Panc1 (cell line): ENCODE results near the gene THBS2. TPM values are rescaled to one million over a fixed set of nuclear protein-coding genes. Genes with fewer than 3 reads are reported as not detected.

Source experiments
- ATAC-seq: fragments of 200-7000 bp; cut with Tn5 transposase; 2 replicates; pipeline ENCODE4 v1.9.1; 2020; ENCODE audit warnings: mild to moderate bottlenecking, moderate library complexity
- BruUV-seq: library from RNA; stranded (reverse); fragments of 400-500 nt; replicated peaks from 2 replicates; lab custom pipeline; 2021; lab: Mats Ljungman, UMichigan
- CTCF ChIA-PET: fragments of 300-600 bp; sonication (Branson Sonifier 250); formaldehyde crosslinking; loops from one replicate; lab custom pipeline; 2022; ENCODE audit warnings: antibody characterized with exemption; lab: Charles Lee
- POLR2A ChIA-PET: fragments of 300-600 bp; sonication (Branson Sonifier 250); formaldehyde crosslinking; loops from one replicate; lab custom pipeline; 2022; ENCODE audit warnings: antibody characterized with exemption; lab: Charles Lee
- DNase-seq: peaks from one replicate; pipeline ENCODE4 v3.0.0-alpha.2; 2010; ENCODE audit warnings: low read depth, low spot score
- H3K27ac ChIP-seq: 2 replicates; pipeline ENCODE4 v1.5.1; 2011; ENCODE audit warnings: mild to moderate bottlenecking, low read length, inconsistent platforms
- H3K27me3 ChIP-seq: fragments of 200-500 bp; sonication (Bioruptor generic); 2 replicates; pipeline ENCODE4 v1.6.0; 2014; ENCODE audit warnings: low read length, inconsistent platforms; ENCODE audit not compliant: control insufficient read depth, insufficient read depth
- H3K36me3 ChIP-seq: fragments of 200-500 bp; sonication (Bioruptor generic); 2 replicates; pipeline ENCODE4 v1.5.1; 2014; ENCODE audit warnings: inconsistent platforms, mild to moderate bottlenecking, low read length, moderate library complexity; ENCODE audit not compliant: control insufficient read depth, insufficient read depth
- H3K4me1 ChIP-seq: 2 replicates; pipeline ENCODE4 v1.5.1; 2011; ENCODE audit warnings: inconsistent platforms, mild to moderate bottlenecking, low read length, moderate library complexity; ENCODE audit not compliant: control insufficient read depth, insufficient read depth
- H3K4me3 ChIP-seq, 2 experiments: 2 replicates each; pipeline ENCODE4 v1.5.1; 2011 to 2012; ENCODE audit warnings: low read depth in 2 of 2, low read length in 2 of 2, mild to moderate bottlenecking in 2 of 2, inconsistent platforms in 1 of 2, moderate library complexity in 1 of 2
- H3K9me3 ChIP-seq: fragments of 200-500 bp; sonication (Bioruptor generic); 2 replicates; pipeline ENCODE4 v1.5.1; 2014; ENCODE audit warnings: low read depth, mild to moderate bottlenecking, inconsistent platforms, low read length, moderate library complexity; ENCODE audit not compliant: control insufficient read depth, insufficient read depth
- POLR2AphosphoS5 ChIP-seq: IDR thresholded peaks from 2 replicates; pipeline ENCODE4 v1.6.1; 2012; ENCODE audit warnings: mild to moderate bottlenecking, low read depth, low read length, moderate library complexity
- SIN3A ChIP-seq: IDR thresholded peaks from 2 replicates; pipeline ENCODE4 v1.6.1; 2012; ENCODE audit warnings: low read depth, mild to moderate bottlenecking, low read length, moderate library complexity, borderline replicate concordance; ENCODE audit not compliant: insufficient read depth
- TCF7L2 ChIP-seq: IDR thresholded peaks from 2 replicates; pipeline ENCODE4 v1.6.1; 2011; ENCODE audit warnings: mild to moderate bottlenecking, low read depth, low read length, inconsistent platforms
- in situ Hi-C: cut with HindIII; loops from 2 replicates; pipeline ENCODE4 v1.10.0; 2016; ENCODE audit warnings: low sequenced_read_pairs, low pct_unique_long_range_greater_than_20kb
- intact Hi-C: fragments of 100-400 bp; cut with micrococcal nuclease; formaldehyde crosslinking; loops from one replicate; pipeline ENCODE4 v1.10.0; 2022; ENCODE audit not compliant: unreplicated experiment
- total RNA-seq: library from RNA; stranded (reverse); gene quantifications from one replicate; pipeline ENCODE4 v1.2.1, GENCODE V29; 2021; ENCODE audit not compliant: unreplicated experiment
- TF ChIP-seq, protein P1 (sequence below): fragments of 450-650 bp; IDR thresholded peaks from 2 replicates; pipeline ENCODE4 v1.5.1; 2017; ENCODE audit warnings: mild to moderate bottlenecking
- TF ChIP-seq, protein P2 (sequence below), 2 experiments: IDR thresholded peaks; 2 replicates each; pipeline ENCODE4 v1.6.1; 2011 to 2012; ENCODE audit warnings: low read depth in 2 of 2, control low read depth in 1 of 2, low read length in 1 of 2, mild to moderate bottlenecking in 1 of 2, moderate library complexity in 1 of 2; ENCODE audit not compliant: insufficient read depth in 1 of 2

THBS2 gene
- total RNA-seq, 1 experiment from 2014 or later: 0.05 TPM

DNA sequence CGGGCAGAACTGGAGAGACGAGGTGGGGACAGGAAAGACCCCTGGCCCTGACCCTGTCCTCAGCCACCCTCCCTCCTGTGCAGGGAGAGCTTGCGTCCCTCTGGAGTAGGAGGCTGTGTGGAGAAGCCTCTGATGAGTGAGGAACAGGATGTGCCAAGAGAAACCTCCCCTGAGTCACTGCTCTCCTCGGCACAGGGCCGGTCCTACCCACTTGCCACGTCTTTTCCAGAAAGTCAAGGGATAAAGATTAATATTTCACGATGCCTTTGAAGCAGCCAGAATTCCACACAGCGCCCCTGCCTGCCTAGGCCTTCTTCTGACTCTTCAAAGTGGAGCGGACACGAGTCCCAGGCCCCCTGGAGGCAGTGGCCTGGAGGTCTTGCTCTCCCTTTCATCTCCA, 34.9 kb upstream of the THBS2 start:
- TF ChIP-seq SIN3A: no peak
- TF ChIP-seq, protein P1, sequence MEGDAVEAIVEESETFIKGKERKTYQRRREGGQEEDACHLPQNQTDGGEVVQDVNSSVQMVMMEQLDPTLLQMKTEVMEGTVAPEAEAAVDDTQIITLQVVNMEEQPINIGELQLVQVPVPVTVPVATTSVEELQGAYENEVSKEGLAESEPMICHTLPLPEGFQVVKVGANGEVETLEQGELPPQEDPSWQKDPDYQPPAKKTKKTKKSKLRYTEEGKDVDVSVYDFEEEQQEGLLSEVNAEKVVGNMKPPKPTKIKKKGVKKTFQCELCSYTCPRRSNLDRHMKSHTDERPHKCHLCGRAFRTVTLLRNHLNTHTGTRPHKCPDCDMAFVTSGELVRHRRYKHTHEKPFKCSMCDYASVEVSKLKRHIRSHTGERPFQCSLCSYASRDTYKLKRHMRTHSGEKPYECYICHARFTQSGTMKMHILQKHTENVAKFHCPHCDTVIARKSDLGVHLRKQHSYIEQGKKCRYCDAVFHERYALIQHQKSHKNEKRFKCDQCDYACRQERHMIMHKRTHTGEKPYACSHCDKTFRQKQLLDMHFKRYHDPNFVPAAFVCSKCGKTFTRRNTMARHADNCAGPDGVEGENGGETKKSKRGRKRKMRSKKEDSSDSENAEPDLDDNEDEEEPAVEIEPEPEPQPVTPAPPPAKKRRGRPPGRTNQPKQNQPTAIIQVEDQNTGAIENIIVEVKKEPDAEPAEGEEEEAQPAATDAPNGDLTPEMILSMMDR: no peak
- no peaks in the 10 kb centered on the region for H3K9me3 ChIP-seq
- H3K4me1 ChIP-seq: no peaks in the 10 kb centered on the region
- no peak for DNase-seq
- no peak for ATAC-seq
- H3K27me3 ChIP-seq: no peaks in the 10 kb centered on the region
- no peaks in the 10 kb centered on the region for H3K36me3 ChIP-seq
- POLR2A ChIA-PET: no interaction called here
- CTCF ChIA-PET: no interaction called here
- H3K4me3 ChIP-seq: no peak overlapping the region
- BruUV-seq: no TSS peak
- intact Hi-C loops (no loop called here), in situ Hi-C loops (no loop called here)
- no peak overlapping the region for H3K27ac ChIP-seq

DNA sequence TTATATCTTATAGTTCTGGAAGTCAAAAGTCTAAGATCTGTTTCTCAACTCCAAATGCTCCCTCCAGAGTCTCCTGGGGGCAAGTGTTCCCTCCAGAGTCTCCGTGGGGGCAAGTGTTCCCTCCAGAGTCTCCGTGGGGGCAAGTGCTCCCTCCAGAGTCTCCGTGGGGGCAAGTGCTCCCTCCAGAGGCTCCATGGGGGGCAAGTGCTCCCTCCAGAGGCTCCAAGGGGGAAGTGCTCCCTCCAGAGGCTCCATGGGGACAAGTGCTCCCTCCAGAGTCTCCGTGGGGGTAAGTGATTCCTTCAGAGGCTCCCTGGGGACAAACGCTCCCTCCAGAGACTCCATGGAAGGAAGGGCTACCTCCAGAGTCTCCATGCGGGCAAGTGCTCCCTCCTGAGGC, 34.0 kb upstream of the THBS2 start:
- Histone ChIP-seq H3K27ac (no peak overlapping the region), H3K9me3 (no peaks in the 10 kb centered on the region), H3K27me3 (no peaks in the 10 kb centered on the region), H3K4me3 (no peak overlapping the region), H3K4me1 (no peaks in the 10 kb centered on the region), H3K36me3 (no peaks in the 10 kb centered on the region)
- in situ Hi-C loops: no loop called here
- TF ChIP-seq, protein P2, sequence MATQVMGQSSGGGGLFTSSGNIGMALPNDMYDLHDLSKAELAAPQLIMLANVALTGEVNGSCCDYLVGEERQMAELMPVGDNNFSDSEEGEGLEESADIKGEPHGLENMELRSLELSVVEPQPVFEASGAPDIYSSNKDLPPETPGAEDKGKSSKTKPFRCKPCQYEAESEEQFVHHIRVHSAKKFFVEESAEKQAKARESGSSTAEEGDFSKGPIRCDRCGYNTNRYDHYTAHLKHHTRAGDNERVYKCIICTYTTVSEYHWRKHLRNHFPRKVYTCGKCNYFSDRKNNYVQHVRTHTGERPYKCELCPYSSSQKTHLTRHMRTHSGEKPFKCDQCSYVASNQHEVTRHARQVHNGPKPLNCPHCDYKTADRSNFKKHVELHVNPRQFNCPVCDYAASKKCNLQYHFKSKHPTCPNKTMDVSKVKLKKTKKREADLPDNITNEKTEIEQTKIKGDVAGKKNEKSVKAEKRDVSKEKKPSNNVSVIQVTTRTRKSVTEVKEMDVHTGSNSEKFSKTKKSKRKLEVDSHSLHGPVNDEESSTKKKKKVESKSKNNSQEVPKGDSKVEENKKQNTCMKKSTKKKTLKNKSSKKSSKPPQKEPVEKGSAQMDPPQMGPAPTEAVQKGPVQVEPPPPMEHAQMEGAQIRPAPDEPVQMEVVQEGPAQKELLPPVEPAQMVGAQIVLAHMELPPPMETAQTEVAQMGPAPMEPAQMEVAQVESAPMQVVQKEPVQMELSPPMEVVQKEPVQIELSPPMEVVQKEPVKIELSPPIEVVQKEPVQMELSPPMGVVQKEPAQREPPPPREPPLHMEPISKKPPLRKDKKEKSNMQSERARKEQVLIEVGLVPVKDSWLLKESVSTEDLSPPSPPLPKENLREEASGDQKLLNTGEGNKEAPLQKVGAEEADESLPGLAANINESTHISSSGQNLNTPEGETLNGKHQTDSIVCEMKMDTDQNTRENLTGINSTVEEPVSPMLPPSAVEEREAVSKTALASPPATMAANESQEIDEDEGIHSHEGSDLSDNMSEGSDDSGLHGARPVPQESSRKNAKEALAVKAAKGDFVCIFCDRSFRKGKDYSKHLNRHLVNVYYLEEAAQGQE (IDR thresholded peaks at IDR 0.05; ENCODE audit: insufficient read depth in 1 of 2, low read depth in 2 of 2, low read length in 1 of 2): no peak
- TF ChIP-seq SIN3A (no peak), POLR2AphosphoS5 (no peak), TCF7L2 (no peak)
- TF ChIP-seq, protein P1: no peak; the same call in 1 of the 2 replicates
- intact Hi-C loops: no loop called here
- ChIA-PET POLR2A (no interaction called here), CTCF (no interaction called here)
- BruUV-seq: no TSS peak
- no peak for DNase-seq
- ATAC-seq: no peak
